CD4-positive, alpha-beta T cell (primary cell): ENCODE data around the gene DNAH11. TPM values are rescaled to one million over a fixed set of nuclear protein-coding genes. Genes with fewer than 3 reads are reported as not detected.
A peak's percentile ranks its signal among the peaks of the same experiment; 100 is the strongest.

Experiments
- ATAC-seq: fragments of 200-7000 bp; cut with Tn5 transposase; one replicate; pipeline ENCODE4 v1.10.0; 2022; ENCODE audit warnings: mild to moderate bottlenecking; ENCODE audit not compliant: poor library complexity
- CTCF ChIA-PET: fragments of 350-600 bp; sonication (Branson Sonifier 250); formaldehyde crosslinking; loops from one replicate; lab custom pipeline; 2021; ENCODE audit warnings: antibody characterized with exemption, inconsistent platforms; lab: Charles Lee
- POLR2A ChIA-PET: fragments of 350-600 bp; sonication (Branson Sonifier 250); formaldehyde crosslinking; loops from one replicate; lab custom pipeline; 2021; ENCODE audit warnings: antibody characterized with exemption, inconsistent platforms; lab: Charles Lee
- DNase-seq, 14 experiments: peaks; one replicate each; pipeline ENCODE4 v3.0.0-alpha.2; 2013 to 2020; ENCODE audit warnings: mixed read lengths in 2 of 14
- H3K27ac ChIP-seq, 2 donors: one replicate each; pipeline versions ENCODE4 v1.5.1 to v1.7.0; 2013; ENCODE audit warnings: low read length in 2 of 2, low read depth in 1 of 2, mild to moderate bottlenecking in 1 of 2
- H3K27me3 ChIP-seq, 2 experiments: 1 replicate in 1 of 2; 2 replicates in 1 of 2; pipeline versions ENCODE4 v1.6.1 to v1.7.0; 2013; ENCODE audit warnings: low read length in 2 of 2, control low read depth in 1 of 2, mild to moderate bottlenecking in 1 of 2, moderate library complexity in 1 of 2; ENCODE audit not compliant: insufficient read depth in 2 of 2, control insufficient read depth in 1 of 2
- H3K36me3 ChIP-seq: one replicate; pipeline ENCODE4 v1.6.1; 2013; ENCODE audit warnings: low read length, control low read depth; ENCODE audit not compliant: insufficient read depth
- H3K4me1 ChIP-seq: one replicate; pipeline ENCODE4 v1.6.1; 2013; ENCODE audit warnings: low read length, control low read depth; ENCODE audit not compliant: insufficient read depth
- H3K4me3 ChIP-seq: one replicate; pipeline ENCODE4 v1.5.1; 2013; ENCODE audit warnings: mild to moderate bottlenecking, low read length, moderate library complexity
- H3K9me3 ChIP-seq, 2 experiments: 1 replicate in 1 of 2; 2 replicates in 1 of 2; pipeline versions ENCODE4 v1.6.1 to v1.7.0; 2013; ENCODE audit warnings: low read length in 2 of 2, mild to moderate bottlenecking in 2 of 2, control low read depth in 1 of 2, moderate library complexity in 1 of 2; ENCODE audit not compliant: control insufficient read depth in 1 of 2, insufficient read depth in 1 of 2
- H3K27ac Mint-ChIP-seq: one replicate; pipeline ENCODE4 v1.8.0; 2020; ENCODE audit warnings: mixed read lengths
- H3K27me3 Mint-ChIP-seq: one replicate; pipeline ENCODE4 v1.8.0; 2021; ENCODE audit warnings: mixed read lengths
- H3K36me3 Mint-ChIP-seq: one replicate; pipeline ENCODE4 v1.8.0; 2021; ENCODE audit warnings: low read depth, mixed read lengths
- H3K4me1 Mint-ChIP-seq: one replicate; pipeline ENCODE4 v1.8.0; 2021; ENCODE audit warnings: low read depth, mixed read lengths
- H3K4me3 Mint-ChIP-seq: one replicate; pipeline ENCODE4 v1.8.0; 2020; ENCODE audit warnings: mild to moderate bottlenecking, mixed read lengths
- H3K9me3 Mint-ChIP-seq: one replicate; pipeline ENCODE4 v1.8.0; 2020; ENCODE audit warnings: mixed read lengths
- CTCF ChIP-seq: fragments of 200-600 bp; IDR thresholded peaks from one replicate; pipeline ENCODE4 v1.8.0; 2022; ENCODE audit warnings: antibody characterized with exemption, mild to moderate bottlenecking
- intact Hi-C, 2 experiments: fragments of 100-400 bp; cut with DNase I in 1 of 2; cut with micrococcal nuclease in 1 of 2; formaldehyde crosslinking; loops; one replicate each; pipeline versions ENCODE4 v1.15.1 to v1.9.0; 2023 to 2025; cut with DNase I, micrococcal nuclease
- total RNA-seq, 174 experiments: library from RNA in 2 of 174; stranded (reverse) in 2 of 174; gene quantifications; one replicate each; pipeline ENCODE4 v1.2.3 and lab custom pipeline; 2021 to 2026

DNAH11 gene
- total RNA-seq, 2 experiments from 2014 or later = 0.11 TPM; not detected in 1

GRCh38 chr7:21670496-21670895 lies 127.7 kb downstream of the DNAH11 start:
- POLR2A ChIA-PET = no interaction called here
- CTCF ChIA-PET = no interaction called here

GRCh38 chr7:21671859-21672258 lies 129.0 kb downstream of the DNAH11 start:
- Histone ChIP-seq H3K4me1 (no peaks in the 10 kb centered on the region), H3K4me3 (no peak overlapping the region), H3K36me3 (no peaks in the 10 kb centered on the region), H3K27me3 (no peaks in the 10 kb centered on the region), H3K9me3 (no peaks in the 10 kb centered on the region), H3K27ac (no peak overlapping the region)
- Mint-ChIP-seq H3K4me3 (no peak overlapping the region), H3K36me3 (no peaks in the 10 kb centered on the region), H3K27me3 (no peaks in the 10 kb centered on the region), H3K9me3 (no peaks in the 10 kb centered on the region), H3K27ac (no peak overlapping the region), H3K4me1 (no peaks in the 10 kb centered on the region)
- POLR2A ChIA-PET = no interaction called here
- CTCF ChIA-PET = no interaction called here
- ATAC-seq (no peak), DNase-seq (peak in 1 of 14 experiments; percentile 1)
- intact Hi-C loops = no loop called here
- no peak for TF ChIP-seq CTCF

More at GRCh38 chr7:21670496-21670895, 127.7 kb downstream of the DNAH11 start:
- Mint-ChIP-seq H3K4me3 (no peak overlapping the region), H3K9me3 (no peaks in the 10 kb centered on the region), H3K27me3 (no peaks in the 10 kb centered on the region), H3K36me3 (no peaks in the 10 kb centered on the region), H3K27ac (no peak overlapping the region), H3K4me1 (no peaks in the 10 kb centered on the region)
- no peak for TF ChIP-seq CTCF
- Histone ChIP-seq H3K9me3 (no peaks in the 10 kb centered on the region), H3K4me1 (no peaks in the 10 kb centered on the region), H3K27me3 (no peaks in the 10 kb centered on the region), H3K36me3 (no peaks in the 10 kb centered on the region), H3K27ac (no peak overlapping the region), H3K4me3 (no peak overlapping the region)
- intact Hi-C loops = no loop called here
- no peak for DNase-seq
- no peak for ATAC-seq

DNA sequence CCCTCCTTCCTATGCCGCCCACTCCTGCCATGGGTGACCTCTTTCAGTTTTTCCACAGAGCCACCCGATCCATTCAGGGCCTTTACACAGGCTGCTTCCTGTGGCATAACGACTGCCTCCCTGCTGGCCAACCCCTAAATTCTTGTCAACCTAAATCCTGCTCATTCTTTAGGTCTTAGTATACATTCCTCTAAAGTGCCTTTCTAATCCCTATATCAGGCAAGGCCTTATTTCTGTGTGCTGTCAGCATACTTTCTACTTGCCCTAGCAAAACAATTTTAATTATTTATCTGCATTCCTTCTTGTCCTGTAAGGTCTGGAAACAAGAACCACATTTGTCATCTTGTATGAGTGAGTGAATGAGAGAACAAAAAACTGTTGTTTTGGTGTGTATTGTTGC lies 132.4 kb downstream of the DNAH11 start:
- no peak for TF ChIP-seq CTCF
- CTCF ChIA-PET = no interaction called here
- H3K27me3 ChIP-seq = no peaks in the 10 kb centered on the region
- no peak overlapping the region for H3K4me3 Mint-ChIP-seq
- DNase-seq = no peak
- no peak overlapping the region for H3K4me3 ChIP-seq
- intact Hi-C loops = no loop called here
- no peak for ATAC-seq
- H3K4me1 Mint-ChIP-seq = no peaks in the 10 kb centered on the region
- H3K36me3 Mint-ChIP-seq = no peaks in the 10 kb centered on the region
- H3K27ac ChIP-seq = no peak overlapping the region
- peaks cover 0 to 8% of the 10 kb centered on the region in 2 experiments for H3K9me3 ChIP-seq
- H3K4me1 ChIP-seq = no peaks in the 10 kb centered on the region
- no peak overlapping the region for H3K27ac Mint-ChIP-seq
- no peaks in the 10 kb centered on the region for H3K36me3 ChIP-seq
- no peaks in the 10 kb centered on the region for H3K27me3 Mint-ChIP-seq
- no peaks in the 10 kb centered on the region for H3K9me3 Mint-ChIP-seq
- POLR2A ChIA-PET = no interaction called here
